ENCODE data around the gene CCL24.

- TF ChIP-seq CTCF (IDR thresholded peaks at IDR 0.05): no peak
- peak in 1 of 4 donors; percentile 25 for TF ChIP-seq POLR2A (IDR thresholded peaks at IDR 0.05)
- TF ChIP-seq POLR2AphosphoS5 (IDR thresholded peaks at IDR 0.05): peak; percentile 58 to 64
These were observed 29.3 kb upstream of the CCL24 start for GRCh38 chr7:75842836-75843446.
